Amniotic epithelial cell (primary cell): ENCODE data around the gene CCNF.
A peak's percentile ranks its signal among the peaks of the same experiment; 100 is the strongest.
"Not testable (repeated sequence)": the region's sequence is repeated elsewhere in the genome, so short reads cannot be mapped to it uniquely, and the experiment has no call there.

Experiments
- DNase-seq: peaks from one replicate; pipeline ENCODE4 v3.0.0-alpha.2; 2010; ENCODE audit warnings: low read depth

CCNF gene, protein sequence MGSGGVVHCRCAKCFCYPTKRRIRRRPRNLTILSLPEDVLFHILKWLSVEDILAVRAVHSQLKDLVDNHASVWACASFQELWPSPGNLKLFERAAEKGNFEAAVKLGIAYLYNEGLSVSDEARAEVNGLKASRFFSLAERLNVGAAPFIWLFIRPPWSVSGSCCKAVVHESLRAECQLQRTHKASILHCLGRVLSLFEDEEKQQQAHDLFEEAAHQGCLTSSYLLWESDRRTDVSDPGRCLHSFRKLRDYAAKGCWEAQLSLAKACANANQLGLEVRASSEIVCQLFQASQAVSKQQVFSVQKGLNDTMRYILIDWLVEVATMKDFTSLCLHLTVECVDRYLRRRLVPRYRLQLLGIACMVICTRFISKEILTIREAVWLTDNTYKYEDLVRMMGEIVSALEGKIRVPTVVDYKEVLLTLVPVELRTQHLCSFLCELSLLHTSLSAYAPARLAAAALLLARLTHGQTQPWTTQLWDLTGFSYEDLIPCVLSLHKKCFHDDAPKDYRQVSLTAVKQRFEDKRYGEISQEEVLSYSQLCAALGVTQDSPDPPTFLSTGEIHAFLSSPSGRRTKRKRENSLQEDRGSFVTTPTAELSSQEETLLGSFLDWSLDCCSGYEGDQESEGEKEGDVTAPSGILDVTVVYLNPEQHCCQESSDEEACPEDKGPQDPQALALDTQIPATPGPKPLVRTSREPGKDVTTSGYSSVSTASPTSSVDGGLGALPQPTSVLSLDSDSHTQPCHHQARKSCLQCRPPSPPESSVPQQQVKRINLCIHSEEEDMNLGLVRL

DNA sequence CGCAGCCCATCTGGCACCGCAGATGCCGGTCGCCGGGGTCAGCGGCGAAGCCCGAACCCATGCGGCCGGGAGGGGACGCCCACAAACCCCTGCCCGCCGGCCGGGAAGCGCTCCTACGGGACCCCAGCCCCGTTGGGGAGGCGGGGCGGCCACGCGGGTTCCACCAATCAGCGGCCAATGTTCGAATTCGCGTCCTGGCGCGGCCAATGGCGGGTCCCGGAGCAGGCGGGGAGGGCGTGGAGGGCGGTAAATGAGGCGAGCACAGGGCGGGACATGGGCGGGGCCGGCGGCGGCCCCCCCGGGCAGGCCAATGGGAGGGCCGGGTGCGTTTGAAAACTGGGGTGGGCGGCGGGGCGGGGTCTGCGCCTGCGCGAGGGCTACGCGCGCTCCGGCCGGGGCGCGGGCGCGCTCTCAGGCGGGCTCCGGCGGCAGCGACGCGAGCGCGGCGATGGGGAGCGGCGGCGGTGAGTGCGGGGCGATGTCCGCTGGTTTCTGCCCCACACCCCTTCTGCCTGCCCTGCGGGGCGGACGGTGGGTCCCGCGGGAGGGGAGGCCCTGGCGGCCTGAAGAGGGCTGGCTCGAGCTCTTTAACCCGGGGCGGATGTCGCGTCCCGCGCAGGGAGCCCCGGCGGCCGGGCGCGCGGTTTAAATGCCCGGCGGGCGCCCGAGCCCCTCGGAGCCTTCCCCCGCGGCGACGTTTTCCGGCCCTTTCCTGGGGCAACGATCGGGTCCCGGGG, at the start of gene CCNF:
TSS of gene CCNF (plus strand) at position 414 of the 737 bp plus-strand sequence. CDS start at position 449, 35 bp downstream.
- DNase-seq: peak; percentile 88

GRCh38 chr16:2383501-2383900, 45.7 kb upstream of the CCNF start:
- DNase-seq: no peak

DNA sequence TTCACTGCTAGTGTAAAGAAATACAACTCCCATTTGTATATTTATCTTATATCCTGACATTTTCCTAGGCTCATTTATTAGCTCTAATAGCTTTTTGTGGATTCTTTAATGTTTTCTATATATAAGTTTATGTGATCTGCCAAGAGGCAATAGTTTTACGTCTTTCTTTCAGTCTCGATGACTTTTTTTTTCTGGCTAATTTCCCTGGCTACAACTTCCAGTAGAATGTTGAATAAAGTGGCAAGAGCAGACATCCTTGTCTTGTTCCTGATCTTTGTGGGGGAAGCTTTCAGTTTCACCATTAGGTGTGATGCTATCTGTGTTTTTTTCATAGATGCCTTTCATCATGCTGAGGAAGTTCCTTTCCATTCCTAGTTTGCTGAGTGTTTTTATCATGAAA, 44.8 kb upstream of the CCNF start:
- no peak for DNase-seq

DNA sequence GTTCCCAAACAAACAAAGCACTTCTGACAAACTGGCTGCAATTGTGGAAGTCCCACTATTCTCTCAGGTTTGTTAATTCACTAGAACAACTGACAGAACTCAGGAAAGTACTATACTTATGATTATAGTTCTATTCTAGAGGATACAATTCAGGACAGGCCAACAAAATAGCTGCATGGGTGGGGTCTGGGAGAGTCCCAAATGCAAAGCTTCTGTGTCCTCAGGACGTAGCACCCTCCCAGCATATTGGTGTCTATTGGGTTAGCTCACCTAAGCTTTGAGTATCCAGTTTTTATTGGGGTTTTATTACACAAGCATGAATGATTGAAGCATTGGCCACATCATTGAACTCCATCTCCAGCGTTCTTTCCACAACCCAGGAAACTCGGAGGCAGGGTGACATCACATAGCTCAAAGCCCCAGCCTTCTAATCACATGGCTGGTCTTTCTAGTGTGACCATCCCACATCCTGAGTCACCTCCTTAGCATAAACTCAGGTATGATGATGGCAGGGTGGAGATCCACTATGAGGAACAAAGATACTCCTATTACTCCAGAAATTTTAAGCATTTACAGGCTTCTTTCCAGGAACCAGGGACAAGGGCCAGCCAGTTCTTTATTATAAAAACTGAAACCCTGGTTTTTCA, 43.9 kb upstream of the CCNF start:
- DNase-seq: no peak

DNA sequence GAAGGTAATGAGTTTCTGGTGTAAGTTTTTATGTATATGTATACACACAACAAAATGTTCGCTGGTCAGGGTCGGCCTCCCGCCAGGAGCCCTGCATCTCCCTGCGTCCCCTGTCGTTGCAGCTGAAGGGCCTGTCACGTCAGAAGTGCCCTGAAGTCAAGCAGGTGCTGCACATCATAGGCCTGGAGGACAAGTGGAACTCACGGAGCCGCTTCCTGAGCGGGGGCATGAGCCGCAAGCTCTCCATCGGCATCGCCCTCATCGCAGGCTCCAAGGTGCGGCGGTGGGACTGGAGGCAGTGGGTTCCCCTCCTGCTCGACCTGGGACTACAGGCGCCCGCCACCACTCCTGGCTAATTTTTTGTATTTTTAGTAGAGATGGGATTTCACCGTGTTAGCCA, 43.3 kb upstream of the CCNF start:
- not testable (repeated sequence) for DNase-seq

DNA sequence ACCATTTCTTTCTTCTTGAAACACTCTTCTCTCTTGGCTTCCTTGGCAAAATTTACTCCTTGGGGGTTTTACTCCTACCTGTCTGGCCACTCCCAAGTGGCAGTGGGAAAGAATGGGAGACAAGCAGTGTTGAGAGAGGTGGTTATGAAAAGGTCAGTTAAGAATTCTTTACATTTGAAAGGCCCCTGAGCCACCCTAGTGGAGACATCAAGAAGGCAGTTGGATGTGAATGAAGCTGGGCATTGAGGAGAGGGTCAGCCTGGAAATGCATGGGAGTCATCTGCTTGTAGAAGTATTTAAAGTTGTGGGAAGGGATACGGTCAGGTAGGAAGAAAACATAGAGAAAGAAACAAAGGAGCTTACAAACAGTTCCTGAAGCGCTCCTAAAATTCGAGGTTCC, 42.3 kb upstream of the CCNF start:
- no peak for DNase-seq

- no peak for DNase-seq
These were observed 40.9 kb upstream of the CCNF start for GRCh38 chr16:2388139-2388874.

- DNase-seq: no peak
These were observed 40.3 kb upstream of the CCNF start for GRCh38 chr16:2388875-2389433.

DNA sequence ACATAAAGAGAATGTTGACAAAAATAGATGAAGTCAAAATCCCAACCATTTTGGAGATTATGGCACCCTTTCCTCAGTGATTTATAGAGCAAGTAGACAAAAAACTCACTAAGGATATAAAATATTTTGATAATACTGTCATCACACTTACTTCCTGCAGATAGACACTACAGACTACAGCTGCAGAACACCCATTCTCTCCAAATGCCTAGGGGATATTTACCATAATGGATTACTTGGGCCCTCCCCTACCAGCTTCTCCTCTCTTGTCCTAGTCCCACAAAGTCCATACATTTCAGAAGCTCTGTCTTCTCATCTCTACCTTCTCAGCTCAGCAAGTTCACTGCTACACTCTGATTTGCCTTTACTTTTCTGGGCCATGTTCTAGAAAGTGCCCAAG, 37.2 kb upstream of the CCNF start:
- DNase-seq: no peak

DNA sequence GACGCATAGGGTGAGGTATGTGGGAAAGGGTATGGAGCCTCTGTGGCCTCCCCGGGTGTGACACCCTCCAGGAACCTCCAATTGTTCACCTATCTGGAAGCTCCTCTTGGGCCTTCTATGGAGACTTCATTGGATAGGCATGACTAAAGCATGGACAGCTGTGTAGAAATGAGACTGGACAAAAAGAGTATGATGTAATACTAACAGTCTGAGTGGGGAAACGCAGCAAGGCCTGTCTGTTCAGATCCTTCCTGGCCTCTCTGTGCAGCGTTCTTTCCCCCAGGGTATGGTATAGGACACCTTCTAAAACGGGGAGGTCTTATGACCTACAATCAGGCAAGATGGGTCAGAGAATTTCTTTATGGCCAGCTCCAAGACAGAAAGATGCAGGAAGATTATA, 30.7 kb upstream of the CCNF start:
- DNase-seq: no peak

- no peak for DNase-seq
These were observed 25.1 kb upstream of the CCNF start for GRCh38 chr16:2404099-2404498.

- DNase-seq: no peak
These were observed 14.2 kb upstream of the CCNF start for GRCh38 chr16:2415085-2415484.

DNA sequence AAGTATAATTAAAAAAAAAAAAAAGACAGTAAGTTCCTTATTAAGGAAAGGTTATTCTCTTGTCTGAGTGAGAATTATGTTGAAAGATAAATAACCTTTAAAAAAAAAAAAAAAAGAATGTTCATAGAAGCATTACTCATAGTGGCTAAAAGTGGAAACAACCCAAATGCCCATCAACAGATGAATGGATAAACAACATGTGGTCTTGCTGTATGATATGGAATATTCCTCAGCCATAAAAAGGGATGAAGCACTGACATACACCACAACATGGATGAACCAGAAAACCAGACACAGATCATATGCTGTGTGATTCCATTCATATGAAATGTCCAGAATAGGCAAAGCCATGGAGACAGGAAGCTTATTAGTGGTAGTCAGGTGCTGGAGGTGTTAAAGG, 9.2 kb upstream of the CCNF start:
- peak; percentile 62 for DNase-seq

- no peak for DNase-seq
These were observed 7.0 kb upstream of the CCNF start for GRCh38 chr16:2422123-2422867.

- no peak for DNase-seq
These were observed 4.9 kb upstream of the CCNF start for GRCh38 chr16:2424061-2425007.

- DNase-seq: no peak
These were observed 4.2 kb upstream of the CCNF start for GRCh38 chr16:2425008-2425518.

DNA sequence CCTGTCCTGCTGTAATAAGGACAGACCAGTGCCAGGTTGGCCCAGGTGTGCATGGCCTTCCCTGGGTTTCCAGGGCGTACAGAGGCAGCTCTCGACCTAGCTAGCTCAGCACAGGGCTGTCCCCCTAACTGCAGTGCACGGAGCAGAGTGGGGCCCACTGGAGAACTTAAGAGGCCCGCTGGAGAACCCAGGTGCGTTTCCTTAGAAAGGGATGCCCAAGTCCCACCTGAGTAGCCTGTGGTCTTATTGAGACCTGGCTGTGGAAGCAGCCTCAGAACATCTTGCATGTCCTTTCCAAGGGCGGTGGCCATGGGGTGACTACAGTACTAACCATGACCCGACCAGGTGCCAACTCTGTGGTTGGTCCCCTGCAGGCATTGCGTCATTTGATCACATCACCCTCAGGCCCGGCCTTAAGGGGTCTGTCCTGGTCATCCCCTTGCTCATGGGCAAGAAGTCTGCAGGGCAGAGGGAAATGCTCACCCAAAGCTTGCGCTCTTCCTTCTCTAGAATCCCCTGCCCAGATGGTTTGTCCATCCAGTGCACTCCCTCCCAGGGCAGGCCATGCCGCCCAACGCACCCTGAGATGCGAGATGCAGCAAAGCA, 3.3 kb upstream of the CCNF start:
- no peak for DNase-seq

GRCh38 chr16:2426941-2427361, 2.3 kb upstream of the CCNF start:
- DNase-seq: no peak

- no peak for DNase-seq
These were observed 1.7 kb upstream of the CCNF start for GRCh38 chr16:2427526-2427925.
